Activated T-helper 2 cell treated with anti-CD3 and anti-CD28 coated beads, Interferon-gamma antibody, Interleukin-2, Interleukin-4, amounts not matched to agents 10 μg/mL and 5 μg/mL and 100 μg/mL, durations not matched to agents 14 hours and 24 hours and 36 hours (primary cell): Measurements from ENCODE around the gene PEF1. TPM values are rescaled to one million over a fixed set of nuclear protein-coding genes. Genes with fewer than 3 reads are reported as not detected.

Experiments used
- total RNA-seq: library from RNA; stranded (reverse); gene quantifications from 2 replicates; pipeline ENCODE4 v1.2.3, GENCODE V29; 2022

Gene PEF1
- total RNA-seq, 1 donor from 2014 or later, result 56.5 TPM

Other genes with a start within 250 kb of the PEF1 start
- 0.21 and 0.27 TPM in 2 replicates for gene SERINC2, start 231.7 kb downstream of the PEF1 start, total RNA-seq
- not detected in 2 replicates for gene TINAGL1, start 68.4 kb downstream of the PEF1 start, total RNA-seq
- gene HCRTR1, start 27.2 kb downstream of the PEF1 start, total RNA-seq, result not detected in 2 replicates
- gene COL16A1, start 59.1 kb upstream of the PEF1 start, total RNA-seq, result not detected in 2 replicates
- 5.4 and 6.0 TPM in 2 replicates for gene ADGRB2, start 119.5 kb upstream of the PEF1 start, total RNA-seq
- gene SPOCD1, start 171.1 kb upstream of the PEF1 start, total RNA-seq, result 0.07 TPM in 1 of 2 replicates, not detected in the other